HL-60 (cell line): Measurements from ENCODE around the gene SVIL.

Source experiments
- POLR2AphosphoS5 ChIP-seq: IDR thresholded peaks from 2 replicates; pipeline ENCODE4 v1.6.1; 2012; ENCODE audit warnings: low read depth
- REST ChIP-seq: IDR thresholded peaks from 2 replicates; pipeline ENCODE4 v1.6.1; 2012; ENCODE audit warnings: low read depth; ENCODE audit not compliant: insufficient replicate concordance
- TF ChIP-seq, protein P1 (sequence below): IDR thresholded peaks from one replicate; pipeline ENCODE4 v1.5.1; 2011; ENCODE audit warnings: low read length, control low read depth, inconsistent platforms; ENCODE audit not compliant: insufficient read depth

DNA sequence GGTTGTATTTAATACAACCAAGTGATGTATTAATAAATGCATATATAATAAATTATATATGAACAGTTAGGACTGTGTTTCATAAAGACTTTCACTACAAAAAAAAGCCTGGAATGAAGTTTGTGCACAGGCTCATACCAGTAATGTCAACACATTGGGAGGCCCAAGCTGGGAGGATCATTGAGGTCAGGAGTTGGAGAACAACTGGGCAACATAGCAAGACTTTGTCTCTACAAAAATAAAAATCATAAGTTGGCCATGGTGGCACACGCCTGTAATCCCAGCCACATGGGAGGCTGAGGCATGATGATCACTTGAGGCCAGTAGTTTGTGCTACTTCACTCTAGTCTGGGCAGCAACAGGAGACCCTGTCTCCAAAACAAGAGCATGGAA lies 15.8 kb upstream of the SVIL start:
- TF ChIP-seq, protein P1, sequence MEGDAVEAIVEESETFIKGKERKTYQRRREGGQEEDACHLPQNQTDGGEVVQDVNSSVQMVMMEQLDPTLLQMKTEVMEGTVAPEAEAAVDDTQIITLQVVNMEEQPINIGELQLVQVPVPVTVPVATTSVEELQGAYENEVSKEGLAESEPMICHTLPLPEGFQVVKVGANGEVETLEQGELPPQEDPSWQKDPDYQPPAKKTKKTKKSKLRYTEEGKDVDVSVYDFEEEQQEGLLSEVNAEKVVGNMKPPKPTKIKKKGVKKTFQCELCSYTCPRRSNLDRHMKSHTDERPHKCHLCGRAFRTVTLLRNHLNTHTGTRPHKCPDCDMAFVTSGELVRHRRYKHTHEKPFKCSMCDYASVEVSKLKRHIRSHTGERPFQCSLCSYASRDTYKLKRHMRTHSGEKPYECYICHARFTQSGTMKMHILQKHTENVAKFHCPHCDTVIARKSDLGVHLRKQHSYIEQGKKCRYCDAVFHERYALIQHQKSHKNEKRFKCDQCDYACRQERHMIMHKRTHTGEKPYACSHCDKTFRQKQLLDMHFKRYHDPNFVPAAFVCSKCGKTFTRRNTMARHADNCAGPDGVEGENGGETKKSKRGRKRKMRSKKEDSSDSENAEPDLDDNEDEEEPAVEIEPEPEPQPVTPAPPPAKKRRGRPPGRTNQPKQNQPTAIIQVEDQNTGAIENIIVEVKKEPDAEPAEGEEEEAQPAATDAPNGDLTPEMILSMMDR = no peak
- TF ChIP-seq POLR2AphosphoS5 = no peak
- no peak for TF ChIP-seq REST
